NCI-H748 (cell line): ENCODE results near the gene DOC2A.
"Not testable (repeated sequence)": the region's sequence is repeated elsewhere in the genome, so short reads cannot be mapped to it uniquely, and the experiment has no call there.

Experiments used
- DNase-seq: peaks from one replicate; lab custom pipeline; 2025; ENCODE audit not compliant: unreplicated experiment; lab: John Stamatoyannopoulos, UW

Gene DOC2A

DNA sequence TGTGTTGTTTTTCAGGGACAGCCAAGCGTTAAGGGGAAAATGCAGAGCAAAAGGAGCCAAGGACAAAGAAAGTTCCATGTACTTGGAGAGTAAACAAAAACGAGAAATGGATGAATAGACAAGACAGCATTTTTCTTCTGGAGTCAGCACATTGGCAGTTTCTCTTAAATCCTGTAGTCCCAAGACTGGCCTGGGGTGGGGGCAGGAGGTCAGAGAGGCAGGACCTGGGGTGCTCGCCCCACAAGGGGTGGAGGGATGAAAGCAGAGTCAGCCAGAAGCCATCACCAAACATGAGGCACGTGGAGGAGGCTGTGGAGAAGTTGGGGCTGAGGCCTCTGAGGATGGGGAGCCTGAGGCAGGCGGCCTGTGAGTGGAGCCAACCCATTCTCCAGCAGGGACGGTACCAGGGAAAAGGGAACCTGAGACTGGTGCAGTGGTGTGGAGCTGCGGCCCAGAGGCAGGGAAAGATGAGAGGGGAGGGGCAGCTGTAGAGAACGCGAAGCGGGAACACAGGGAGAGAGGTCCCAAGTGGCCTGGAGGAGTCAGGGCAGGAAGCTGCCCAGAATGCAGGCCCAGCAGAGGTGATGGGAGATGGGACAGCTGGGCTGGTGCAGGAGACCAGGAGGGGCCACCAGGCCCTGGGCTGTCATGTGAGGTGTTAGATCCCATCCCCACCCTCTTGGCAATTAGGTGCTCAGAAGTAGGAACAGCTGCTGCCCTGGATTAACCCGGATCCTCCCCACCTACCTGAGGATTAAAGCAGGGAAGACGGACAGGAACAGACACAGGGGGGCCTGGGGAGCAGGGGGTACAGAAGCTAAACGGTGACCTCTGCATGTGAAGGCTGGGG is 17.0 kb upstream of the DOC2A start:
- no peak for DNase-seq

DNA sequence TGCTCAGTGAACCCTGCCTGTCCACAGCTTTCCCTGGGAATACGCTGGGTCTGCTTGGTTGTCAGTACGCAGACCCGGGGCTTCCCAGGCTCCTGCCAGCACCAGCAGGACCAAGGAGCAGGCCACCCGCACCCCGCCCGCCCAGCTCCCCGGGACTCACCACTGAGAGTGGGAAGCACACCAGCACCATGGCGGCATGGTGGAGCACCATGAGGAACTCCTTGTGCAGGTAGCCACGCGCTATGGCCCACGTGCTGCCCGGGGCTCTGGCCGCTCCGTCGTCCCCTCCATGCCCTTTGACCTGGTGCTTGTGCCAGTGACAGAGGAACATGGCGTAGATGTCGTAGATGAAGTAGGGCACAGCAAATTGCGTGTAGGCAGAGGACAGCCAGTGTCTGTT is 15.6 kb upstream of the DOC2A start:
- no peak for DNase-seq

DNA sequence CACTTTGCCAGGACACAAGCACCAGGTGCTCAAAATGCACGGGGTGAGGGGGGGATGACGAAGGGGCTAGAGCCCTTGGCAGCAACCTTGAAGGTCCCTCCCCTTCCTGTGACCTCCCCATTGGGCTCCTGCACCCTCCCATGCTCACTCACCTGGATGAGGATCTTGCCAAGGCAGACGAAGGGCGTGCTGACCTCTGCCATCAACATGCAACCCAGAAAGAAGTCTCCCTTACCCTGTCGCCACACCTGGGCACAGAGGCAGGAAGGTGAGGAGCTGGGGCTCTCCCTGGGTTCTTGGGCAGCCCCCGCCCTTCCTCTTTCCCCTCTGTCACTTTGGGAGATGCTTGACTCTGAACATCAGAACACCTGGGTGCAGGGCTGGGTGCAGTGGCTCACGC is 14.7 kb upstream of the DOC2A start:
- DNase-seq: no peak

DNA sequence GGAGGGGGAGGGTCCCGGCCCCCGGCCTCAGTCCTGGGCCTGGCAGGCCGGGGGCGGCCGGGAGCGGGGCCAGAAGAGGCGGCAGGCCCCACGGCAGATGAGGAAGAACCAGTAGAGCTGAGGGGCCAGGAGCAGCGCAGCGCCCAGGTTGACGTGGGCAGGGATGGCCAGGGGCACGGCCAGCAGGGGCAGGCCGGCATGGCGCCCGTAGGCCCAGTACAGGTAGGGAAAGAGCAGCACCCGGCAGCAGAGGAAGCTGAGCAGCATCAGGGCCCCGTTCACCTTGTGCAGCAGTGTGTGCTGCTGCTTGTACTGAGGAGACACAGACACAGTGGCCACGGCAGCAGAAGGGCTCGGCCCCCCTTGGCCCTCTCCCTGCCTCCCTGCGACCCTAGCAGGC is 14.3 kb upstream of the DOC2A start:
- DNase-seq: no peak

DNA sequence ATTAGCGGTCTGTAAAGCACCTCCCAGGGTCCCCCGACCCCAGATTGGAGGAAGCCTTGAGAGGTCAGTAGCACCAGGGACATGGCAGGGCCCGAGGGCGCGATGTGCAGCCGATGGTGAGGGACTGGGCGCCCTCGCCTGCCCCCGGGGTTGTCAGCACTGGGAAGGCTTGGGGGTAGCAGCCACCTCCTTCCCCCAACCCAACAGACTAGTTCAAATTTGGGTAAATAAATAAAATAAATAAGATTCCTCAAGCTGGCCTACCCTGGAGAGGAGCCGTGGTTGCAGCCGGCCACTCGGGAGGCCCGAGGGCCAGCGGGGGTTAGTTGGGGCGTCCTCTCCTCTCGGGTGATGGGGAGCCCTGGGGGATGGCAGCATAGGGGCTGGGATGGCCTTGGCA is 13.6 kb upstream of the DOC2A start:
- no peak for DNase-seq

DNA sequence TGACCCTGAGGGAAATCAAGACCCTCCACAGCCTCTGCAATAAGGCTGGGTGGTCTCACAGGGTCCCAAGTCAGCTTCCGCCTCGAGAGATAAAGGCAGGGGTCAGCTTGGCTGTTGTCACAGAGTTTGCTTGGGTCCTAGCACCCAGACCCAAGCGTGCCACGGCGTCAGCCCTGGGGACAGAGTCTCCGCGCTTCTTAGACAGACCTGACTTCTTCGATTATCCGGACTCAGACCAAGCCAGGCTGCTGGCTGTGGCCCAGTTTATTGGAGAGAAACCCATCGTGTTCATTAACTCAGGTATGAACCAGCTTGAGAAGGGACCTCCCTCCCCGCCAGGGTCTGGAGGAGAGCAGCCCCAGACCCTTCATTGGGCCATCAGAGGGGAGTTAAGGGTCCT is 12.8 kb upstream of the DOC2A start:
- DNase-seq: no peak

DNA sequence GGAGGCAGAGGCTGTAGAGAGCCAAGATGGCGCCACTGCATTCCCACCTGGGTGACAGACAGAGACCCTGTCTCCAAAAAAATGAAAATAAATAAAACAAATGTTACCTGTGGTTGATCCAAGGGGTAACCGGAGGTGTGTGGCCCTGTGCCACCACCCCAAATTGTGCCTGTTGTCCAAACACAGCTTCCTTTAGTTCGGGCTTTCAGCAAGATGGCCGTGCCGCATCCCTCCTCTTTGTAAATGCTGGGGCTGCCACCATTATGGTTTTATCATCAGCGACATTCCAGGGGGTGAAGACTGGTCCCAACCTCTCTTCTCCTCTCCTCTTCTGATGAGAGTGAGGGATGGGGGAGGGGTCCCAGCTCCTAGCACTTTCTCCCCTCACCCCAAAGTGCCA is 12.1 kb upstream of the DOC2A start, which contains the start of gene C16orf92:
Gene C16orf92 (plus strand): TSS at position 312 of the 400 bp plus-strand sequence. CDS start 143 bp downstream, outside the sequence.
- no peak for DNase-seq

DNA sequence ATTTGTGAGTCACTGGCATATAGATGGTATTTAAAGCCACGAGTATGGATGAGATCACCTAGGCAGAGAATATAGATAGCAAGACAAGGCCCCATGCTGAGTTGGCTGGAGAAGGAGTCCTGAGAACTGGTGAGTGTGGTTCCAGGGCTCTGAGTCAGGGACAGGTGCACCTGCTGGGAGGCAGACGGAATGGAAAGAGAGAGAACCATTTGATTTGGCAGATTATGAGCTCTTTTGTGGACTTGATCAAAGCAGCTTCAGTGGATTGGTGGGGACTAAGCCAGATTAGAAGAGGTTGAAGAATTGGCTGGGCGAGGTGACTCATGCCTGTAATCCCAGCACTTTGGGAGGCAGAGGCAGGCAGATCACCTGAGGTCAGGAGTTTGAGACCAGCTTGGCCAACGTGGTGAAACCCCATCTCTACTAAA is 7.9 kb upstream of the DOC2A start:
- DNase-seq: no peak

DNA sequence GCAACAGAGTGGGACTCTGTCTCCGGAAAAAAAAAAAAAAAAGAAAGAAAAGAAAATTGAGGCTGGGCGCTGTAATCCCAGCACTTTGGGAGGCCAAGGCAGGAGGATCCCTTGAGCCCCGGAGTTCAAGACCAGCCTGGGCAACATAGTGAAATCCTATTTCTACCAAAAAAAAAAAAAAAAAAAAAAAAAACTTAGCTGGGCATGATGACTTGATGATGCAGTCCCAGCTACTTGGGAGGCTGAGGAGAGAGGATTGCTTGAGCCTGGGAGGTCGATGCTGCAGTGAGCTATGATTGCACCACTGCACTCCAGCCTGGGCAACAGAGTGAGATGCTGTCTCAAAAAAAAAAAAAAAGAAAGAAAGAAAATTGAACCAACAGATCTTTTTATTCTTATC is 7.1 kb upstream of the DOC2A start:
- DNase-seq: not testable (repeated sequence)

DNA sequence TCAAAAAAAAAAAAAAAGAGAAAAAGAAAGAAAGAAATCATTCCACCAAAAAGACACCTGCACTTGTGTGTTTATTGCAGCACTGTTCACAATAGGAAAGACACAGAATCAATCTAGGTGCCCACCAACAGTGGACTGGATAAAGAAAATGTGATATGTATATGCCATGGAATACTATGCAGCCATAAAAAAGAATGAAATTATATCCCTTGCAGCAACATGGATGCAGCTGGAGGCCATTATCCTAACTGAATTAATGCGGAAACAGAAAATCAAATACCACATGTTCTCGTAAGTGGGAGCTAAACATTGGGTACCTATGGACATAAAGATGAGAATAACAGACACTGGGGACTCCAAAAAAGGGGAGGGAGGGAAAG is 6.4 kb upstream of the DOC2A start:
- no peak for DNase-seq

DNA sequence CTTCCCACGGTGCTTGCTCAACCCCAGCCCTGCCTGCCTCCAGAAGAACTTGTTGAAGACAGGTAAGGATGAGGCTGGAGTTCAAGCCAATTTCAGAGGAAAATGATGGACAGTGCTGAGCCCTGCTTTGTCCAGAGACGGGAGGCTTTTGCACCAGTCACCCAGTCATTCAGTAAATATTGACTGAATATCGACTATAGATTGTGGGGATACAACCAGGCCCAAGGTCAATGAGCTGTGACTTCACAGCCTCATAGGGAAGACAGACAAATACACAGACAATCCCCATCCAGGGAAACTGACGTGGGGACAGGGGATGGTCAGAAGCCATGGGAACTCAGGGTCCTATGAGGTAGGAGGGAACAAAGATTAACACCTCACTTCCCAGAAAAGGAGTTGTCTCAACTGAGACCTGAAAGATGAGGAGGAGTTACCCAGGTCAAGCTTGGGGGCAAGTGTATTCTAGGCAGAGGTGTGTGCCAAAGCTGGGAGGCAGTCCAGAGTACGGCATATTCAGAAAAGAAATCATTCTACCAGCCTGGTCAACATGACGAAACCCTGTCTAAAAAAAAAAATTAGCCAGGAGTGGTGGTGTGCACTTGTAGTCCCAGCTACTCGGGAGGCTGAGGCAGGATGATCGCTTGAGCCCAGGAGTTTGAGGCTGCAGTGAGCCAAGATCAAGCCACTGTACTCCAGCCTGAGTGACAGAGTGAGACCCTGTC is 5.9 kb upstream of the DOC2A start:
- DNase-seq: no peak

DNA sequence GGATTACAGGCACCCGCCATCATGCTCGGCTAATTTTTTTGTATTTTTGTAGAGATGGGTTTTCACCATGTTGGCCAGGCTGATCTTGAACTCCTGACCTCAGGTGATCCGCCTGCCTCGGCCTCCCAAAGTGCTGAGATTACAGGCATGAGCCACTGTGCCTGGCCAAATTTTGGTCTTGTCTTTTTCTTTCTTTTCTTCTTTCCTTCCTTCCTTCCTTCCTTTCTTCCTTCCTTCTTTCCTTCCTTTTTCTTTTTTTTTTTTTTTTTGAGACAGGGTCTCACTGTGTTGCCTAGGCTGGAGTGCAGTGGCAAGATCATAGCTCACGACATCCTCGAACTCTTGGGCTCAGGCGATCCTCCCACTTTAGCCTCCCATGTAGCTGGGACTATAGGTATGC is 4.6 kb upstream of the DOC2A start:
- DNase-seq: not testable (repeated sequence)

DNA sequence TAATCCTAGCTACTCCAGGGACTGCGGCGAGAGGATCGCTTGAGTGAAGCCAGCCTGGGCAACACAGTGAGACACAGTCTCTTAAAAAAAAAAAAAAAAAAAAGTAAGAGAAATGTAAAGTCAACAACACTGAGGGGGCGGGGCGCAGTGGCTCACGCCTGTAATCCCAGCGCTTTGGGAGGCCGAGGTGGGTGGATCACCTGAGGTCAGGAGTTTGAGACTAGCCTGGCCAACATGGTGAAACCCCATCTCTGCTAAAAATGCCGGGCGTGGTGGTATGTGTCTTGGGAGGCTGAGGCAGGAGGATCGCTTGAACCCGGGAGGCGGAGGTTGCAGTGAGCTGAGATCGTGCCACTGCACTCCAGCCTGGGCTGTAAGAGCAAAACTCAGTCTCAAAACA is 1.8 kb upstream of the DOC2A start:
- DNase-seq: not testable (repeated sequence)

DNA sequence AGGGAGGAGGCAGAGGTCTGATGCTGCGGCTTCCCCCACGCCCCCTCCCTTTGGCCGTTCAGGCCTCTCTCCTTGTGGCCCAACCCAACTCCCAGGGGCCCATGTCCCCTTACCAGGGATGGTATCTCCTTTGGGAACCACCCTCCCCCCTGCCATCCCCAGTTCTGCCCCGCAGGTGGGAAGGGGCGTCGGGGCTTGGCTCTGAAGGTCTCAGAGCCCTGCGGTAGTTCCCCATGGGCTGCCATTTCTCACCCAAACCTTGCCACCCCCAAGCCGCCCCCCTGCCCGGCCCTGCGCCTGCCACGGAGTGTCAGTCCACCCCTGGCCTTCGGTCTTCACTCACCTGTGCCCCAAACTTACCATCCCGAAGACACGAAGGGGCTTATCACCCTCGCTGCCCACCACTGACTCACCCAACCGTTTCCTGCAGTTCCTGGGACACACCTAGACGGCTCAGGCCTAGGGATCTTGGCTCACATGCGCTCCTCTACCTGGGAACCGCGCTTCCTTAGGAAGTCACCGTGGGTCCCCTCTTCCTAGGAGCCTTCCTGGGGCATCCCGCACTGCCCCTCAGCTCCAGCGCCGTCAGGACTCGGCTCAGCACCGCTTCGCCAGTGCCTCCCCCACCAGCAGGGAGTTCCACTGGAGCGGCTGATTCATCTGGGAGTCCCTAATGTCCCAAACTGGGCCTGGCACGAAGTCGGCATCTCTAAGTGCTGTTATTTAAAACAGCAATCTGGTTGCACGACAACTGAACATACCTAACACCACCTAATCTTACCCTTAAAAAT is 1.1 kb upstream of the DOC2A start:
- DNase-seq: no peak

DNA sequence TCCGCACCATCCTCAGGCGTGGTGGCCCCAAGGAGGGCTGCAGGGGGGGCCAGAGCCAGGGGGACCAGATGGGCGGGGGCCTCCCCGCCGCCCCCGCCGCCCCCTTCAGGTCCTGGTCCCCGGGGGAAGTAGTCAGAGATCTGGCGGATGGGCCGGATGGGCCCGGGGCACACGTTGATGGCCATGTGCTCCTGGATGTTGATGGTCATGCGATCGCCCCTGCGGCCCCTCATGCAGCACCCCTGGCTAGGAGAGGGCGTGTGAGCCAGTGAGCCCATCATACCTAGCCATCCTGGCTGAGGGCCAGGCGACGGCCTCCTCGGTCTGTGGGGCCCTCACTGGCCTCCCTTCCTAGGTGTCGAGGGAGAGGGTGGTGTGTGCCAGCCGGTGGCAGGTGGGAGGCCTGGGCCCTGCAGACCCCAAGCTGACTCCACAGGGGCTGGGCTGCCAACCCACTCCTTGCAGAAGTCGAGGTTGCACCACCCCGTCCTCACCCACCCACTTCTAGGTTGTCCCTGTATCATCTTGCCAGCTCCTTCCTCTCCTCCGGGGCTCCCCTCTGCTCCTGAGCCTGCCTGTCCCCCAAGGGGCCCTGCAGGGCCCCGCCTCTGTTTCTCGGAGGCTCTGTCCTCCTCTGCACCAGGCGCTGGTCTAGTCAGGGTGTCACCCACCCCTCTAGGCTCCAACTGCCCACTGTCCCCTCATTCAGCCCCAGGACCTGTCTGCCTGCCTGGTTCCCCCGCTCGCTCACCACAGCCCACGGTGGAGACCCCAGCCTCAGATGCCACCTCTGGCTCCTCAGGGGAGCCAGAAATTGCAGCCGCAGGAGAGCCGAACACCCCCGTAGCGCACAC is 610 bp downstream of the DOC2A start:
- no peak for DNase-seq

DNA sequence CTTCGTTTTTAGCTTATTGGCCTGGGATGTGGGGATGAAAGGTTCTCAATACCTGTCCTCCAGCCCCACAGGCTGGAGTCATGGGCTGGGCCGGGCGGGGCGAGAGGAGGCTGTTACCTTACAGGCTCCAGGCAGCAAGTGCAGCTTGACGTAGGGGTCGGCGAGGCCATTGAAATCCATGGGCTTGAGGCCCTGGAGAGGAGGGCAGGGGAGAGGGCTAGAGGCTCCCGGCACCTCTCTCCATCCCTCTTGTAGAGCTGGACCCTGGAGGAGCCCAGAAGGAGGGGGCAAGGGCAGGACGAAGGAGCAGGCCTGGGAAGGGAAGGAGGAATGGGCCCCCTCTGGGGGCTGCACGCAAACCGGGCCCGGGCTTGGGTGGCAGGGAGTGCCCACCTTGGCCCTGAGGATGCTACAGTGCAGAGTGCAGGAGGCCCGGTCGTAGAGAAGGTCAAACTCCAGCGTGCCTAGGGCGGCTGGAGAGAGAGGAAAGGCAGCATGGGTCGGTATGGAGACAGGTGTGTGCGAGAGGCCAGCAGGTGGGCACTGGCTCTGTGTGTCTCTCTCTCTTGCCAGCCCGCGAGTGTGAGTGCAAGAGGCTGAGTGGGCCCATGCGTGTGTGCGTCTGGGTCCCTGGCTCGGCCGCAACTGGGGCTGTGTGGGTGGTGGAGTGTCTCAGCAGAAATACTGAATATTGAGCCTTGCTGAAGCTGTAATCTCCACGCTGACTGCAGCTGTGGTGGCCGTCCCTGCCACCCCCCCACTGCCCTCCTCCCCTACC is 1.6 kb downstream of the DOC2A start:
- no peak for DNase-seq

DNA sequence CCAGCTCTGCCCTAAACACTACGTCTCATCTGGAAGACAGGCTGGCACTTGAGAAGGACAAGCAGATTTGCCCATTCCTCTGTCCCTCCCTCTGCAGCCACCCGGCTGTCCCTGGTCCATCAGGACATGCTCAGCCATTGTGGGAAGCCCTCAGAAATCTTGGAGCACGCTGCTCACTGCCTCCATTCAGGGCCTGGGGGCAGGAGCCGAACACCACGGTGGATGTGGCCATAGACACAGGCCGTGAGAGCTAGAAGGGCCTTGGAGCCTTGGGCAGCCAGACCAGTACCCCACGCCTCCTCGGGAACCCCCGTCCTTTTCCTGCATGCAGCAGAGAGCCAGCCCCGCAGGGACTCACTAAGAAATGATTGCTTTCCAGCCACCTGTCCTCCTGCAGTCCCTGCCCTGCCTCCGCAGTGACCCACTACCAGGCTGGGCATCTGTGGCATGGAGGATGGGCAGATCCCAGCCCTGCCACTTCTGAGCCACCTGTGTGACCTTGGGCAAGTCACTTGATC is 3.4 kb downstream of the DOC2A start:
- no peak for DNase-seq

DNA sequence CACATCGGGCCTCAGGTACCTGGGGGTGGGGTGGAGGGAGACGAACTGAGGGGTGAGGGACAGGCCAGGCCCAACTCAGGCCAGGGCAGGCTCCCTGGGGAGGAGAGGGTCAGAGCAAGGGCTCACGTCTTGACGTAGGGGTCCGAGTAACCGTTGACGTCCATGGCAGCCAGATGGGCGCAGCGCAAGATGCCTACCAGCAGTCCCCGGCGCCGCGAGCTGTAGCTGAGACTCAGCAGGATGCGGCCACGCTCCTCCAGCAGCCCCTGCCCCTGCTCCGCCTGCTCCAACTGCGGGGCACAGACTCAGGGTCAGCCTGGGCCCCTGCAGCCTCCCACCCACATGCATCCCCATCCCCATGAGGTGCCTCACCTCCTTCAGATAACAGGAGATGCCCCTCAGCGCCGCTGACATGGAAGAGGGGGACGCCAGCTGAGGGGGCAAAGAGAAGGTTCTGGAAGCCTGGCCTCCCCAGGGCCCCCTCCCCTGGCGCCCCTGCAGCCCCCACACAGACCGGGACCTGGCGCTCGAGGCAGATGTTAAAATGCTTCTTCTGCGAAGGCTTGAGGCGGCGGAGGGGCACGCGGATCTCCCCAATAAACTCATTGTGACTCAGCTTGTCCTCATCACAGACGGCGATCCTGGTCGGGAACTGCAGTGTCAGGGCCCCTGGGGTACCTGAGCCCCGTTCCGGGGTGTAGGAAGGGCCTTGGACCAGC is 4.0 kb downstream of the DOC2A start:
- no peak for DNase-seq

DNA sequence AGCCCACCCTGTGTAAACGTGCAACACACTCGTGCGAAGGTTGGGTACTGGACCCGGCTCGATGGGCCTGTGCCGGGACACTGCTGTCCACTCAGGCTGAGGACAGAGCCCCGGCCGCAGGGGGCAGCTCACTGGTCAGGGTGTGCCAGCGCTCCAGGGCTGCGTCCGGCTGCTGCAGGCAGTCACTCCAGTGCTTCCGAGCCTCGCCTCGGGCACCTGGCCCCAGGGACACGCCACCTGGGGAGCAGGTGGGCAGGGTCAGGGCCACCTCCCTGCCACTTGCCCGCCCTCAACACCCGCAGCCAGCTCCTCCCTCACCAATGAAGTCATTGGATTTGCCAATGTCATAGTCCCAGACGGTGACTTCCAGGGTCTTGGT is 4.7 kb downstream of the DOC2A start:
- DNase-seq: no peak
